HCEC 1CT (cell line): Measurements from ENCODE around the gene SMTNL1.

Source experiments
- DNase-seq: peaks from one replicate; pipeline ENCODE4 v3.0.0-alpha.2; 2017

Gene SMTNL1

GRCh38 chr11:57596266-57596885 lies 59.0 kb downstream of the SMTNL1 start:
- DNase-seq = no peak

GRCh38 chr11:57597461-57597915 lies 60.1 kb downstream of the SMTNL1 start, which contains the start of gene SERPING1:
Gene SERPING1, plus strand, starts transcription at chr11:57597685. Its CDS starts 586 bp downstream, at chr11:57598271.
- DNase-seq = peak; percentile 7

GRCh38 chr11:57597916-57598830 lies 60.8 kb downstream of the SMTNL1 start:
- peak; percentile 42 for DNase-seq

GRCh38 chr11:57598831-57599155 lies 61.4 kb downstream of the SMTNL1 start:
- DNase-seq = peak; percentile 24

GRCh38 chr11:57599381-57599780 lies 62.0 kb downstream of the SMTNL1 start:
- no peak for DNase-seq
